Hematopoietic multipotent progenitor cell treated with erythropoietin and hydrocortisone succinate and interleukin-3 and kit ligand, for 17 days (in vitro differentiated cells): Measurements from ENCODE around the gene USP32.
"Not testable (repeated sequence)": the region's sequence is repeated elsewhere in the genome, so short reads cannot be mapped to it uniquely, and the experiment has no call there.

Experiments used
- DNase-seq: peaks from one replicate; pipeline ENCODE4 v3.0.0-alpha.2; 2015; ENCODE audit warnings: low spot score

USP32 gene, protein sequence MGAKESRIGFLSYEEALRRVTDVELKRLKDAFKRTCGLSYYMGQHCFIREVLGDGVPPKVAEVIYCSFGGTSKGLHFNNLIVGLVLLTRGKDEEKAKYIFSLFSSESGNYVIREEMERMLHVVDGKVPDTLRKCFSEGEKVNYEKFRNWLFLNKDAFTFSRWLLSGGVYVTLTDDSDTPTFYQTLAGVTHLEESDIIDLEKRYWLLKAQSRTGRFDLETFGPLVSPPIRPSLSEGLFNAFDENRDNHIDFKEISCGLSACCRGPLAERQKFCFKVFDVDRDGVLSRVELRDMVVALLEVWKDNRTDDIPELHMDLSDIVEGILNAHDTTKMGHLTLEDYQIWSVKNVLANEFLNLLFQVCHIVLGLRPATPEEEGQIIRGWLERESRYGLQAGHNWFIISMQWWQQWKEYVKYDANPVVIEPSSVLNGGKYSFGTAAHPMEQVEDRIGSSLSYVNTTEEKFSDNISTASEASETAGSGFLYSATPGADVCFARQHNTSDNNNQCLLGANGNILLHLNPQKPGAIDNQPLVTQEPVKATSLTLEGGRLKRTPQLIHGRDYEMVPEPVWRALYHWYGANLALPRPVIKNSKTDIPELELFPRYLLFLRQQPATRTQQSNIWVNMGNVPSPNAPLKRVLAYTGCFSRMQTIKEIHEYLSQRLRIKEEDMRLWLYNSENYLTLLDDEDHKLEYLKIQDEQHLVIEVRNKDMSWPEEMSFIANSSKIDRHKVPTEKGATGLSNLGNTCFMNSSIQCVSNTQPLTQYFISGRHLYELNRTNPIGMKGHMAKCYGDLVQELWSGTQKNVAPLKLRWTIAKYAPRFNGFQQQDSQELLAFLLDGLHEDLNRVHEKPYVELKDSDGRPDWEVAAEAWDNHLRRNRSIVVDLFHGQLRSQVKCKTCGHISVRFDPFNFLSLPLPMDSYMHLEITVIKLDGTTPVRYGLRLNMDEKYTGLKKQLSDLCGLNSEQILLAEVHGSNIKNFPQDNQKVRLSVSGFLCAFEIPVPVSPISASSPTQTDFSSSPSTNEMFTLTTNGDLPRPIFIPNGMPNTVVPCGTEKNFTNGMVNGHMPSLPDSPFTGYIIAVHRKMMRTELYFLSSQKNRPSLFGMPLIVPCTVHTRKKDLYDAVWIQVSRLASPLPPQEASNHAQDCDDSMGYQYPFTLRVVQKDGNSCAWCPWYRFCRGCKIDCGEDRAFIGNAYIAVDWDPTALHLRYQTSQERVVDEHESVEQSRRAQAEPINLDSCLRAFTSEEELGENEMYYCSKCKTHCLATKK (N-terminal part only)

GRCh38 chr17:60392042-60392844 lies at the start of gene USP32:
Gene USP32 (minus strand): TSS chr17:60392133. CDS start chr17:60391939, 194 bp downstream.
- DNase-seq, result peak; percentile 93

DNA sequence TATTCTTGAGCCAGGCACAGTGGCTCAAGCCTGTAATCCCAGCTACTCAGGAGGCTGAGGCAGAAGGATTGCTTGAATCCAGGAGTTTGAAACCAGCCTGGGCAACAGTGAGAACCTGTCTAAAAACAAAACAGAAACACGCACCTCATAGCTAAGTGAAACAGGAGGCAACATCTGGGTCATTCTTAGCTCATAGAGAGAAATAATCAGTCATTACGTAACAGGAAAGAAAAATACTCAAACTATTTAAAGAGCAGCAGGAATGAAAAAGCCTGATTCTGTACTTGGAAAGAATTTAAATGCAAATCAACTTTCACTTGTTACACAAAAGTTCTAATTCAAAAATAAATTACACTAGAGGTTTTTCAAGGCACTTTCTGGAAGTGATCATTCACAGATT lies 47.6 kb upstream of the USP32 start:
- DNase-seq, result no peak

GRCh38 chr17:60436676-60437075 lies 44.7 kb upstream of the USP32 start:
- DNase-seq, result no peak

GRCh38 chr17:60435244-60436167 lies 43.6 kb upstream of the USP32 start:
- peak; percentile 89 for DNase-seq

- DNase-seq, result not testable (repeated sequence)
Observed at GRCh38 chr17:60433021-60433997, 41.4 kb upstream of the USP32 start.

- not testable (repeated sequence) for DNase-seq
Observed at GRCh38 chr17:60430561-60430960, 38.6 kb upstream of the USP32 start.

- not testable (repeated sequence) for DNase-seq
Observed at GRCh38 chr17:60428491-60428890, 36.6 kb upstream of the USP32 start.

GRCh38 chr17:60426596-60426995 lies 34.7 kb upstream of the USP32 start:
- DNase-seq, result no peak

DNA sequence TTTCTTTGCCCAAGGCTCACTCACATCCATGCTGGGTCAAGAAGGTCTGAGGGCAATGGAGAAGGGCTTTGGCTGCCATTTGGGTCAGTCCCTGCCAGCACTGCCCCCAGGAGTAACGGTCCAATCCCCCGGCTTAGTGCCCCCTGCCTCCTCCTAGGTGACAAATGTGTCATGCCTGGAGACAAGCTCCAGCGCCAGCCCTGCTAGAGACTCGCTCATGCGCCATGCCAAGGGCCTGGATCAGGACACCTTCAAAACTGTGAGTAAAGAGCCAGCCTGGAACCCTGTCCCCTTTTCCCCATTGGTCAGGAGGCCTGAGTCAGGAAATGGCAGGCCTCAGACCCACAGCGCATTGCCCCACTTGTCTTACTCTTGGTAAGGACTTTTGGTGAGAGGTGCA lies 33.7 kb upstream of the USP32 start:
- DNase-seq, result no peak

DNA sequence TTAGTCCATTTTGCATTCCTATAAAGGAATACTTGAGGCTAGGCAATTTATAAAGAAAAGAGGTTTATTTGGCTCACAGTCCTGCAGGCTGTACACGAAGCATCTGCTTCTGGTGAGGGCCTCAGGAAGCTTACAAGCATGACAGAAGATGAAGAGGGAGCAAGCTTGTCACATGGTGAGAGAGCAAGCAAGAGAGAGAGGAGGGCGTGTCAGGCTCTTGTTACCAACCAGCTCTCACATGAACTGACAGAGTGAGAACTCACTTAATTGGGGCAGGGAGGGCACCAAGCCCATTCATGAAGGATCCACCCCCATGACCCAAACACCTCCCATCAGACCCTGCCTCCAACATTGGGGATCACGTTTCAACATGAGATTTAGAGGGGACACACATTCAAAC lies 31.9 kb upstream of the USP32 start:
- no peak for DNase-seq

DNA sequence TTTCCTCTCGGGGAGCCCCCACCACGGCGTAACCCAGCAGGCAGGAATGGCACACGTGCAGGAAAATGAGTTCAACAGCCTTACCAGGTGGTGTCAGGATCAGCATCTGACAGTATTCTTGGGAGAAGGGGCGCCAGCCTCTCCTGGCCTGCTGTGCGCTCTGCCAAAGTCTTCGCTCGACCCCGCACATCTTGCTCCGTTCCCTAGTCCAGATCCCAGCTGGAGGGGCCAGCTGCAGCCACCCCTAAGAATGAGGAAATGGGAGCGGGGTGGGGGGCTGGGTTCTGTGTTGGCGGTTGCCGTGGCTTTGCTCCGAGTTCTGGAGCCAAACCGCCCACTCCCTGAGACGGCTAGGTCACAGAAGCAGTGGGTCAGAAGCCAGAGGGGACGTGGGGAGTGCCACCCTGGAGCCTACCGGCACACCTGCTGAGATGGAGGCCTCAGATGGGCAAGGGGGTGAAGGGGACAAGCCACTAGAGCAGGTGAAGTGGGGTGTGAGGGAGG lies 30.3 kb upstream of the USP32 start, which contains the start of gene CHCT1:
Gene CHCT1, plus strand, starts transcription at position 328 of the 504 bp plus-strand sequence. Its CDS starts 104 bp downstream, at position 432.
- DNase-seq, result no peak

- DNase-seq, result peak; percentile 74
Observed at GRCh38 chr17:60421273-60422161, 29.6 kb upstream of the USP32 start.

GRCh38 chr17:60419875-60420274 lies 27.9 kb upstream of the USP32 start:
- not testable (repeated sequence) for DNase-seq

DNA sequence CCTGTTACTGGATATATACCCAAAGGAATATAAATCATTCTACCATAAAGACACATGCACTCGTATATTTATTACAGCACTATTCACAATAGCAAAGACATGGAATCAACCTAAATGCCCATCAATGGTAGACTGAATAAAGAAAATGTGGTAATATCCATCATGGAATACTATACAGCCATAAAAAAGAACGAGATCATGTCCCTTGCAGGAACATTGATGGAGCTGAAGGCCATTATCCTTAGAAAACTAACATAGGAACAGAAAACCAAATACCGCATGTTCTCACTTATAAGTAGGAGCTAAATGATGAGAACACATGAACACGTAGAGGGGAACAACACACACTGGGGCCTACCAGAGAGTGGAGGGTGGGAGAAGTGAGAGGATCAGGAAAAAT lies 27.1 kb upstream of the USP32 start:
- DNase-seq, result not testable (repeated sequence)

DNA sequence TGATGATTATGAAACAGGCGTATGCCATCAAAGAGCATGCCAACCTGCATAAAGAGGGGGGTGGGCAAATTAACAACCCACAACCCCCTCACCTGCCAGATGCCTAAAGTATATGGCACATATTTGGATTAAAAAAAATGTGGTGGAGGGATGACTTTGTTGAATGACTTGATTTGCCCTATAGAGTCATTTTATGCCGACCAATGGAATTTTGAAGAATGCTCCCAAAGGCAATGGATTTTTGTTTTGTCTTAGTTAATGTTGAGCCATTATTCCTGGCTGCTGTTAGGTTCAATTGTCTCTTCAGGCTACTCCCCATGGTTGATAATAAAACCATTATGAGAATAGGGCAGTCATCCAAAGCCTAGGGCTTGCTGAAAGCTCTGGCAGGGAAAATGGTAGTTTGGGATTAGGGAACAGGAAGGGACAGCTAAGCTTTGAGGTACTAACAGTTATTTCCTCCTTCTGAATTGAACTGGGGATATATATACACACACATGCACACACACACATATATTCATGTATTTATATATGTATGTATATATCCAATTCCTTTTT lies 24.5 kb upstream of the USP32 start:
- DNase-seq, result no peak

DNA sequence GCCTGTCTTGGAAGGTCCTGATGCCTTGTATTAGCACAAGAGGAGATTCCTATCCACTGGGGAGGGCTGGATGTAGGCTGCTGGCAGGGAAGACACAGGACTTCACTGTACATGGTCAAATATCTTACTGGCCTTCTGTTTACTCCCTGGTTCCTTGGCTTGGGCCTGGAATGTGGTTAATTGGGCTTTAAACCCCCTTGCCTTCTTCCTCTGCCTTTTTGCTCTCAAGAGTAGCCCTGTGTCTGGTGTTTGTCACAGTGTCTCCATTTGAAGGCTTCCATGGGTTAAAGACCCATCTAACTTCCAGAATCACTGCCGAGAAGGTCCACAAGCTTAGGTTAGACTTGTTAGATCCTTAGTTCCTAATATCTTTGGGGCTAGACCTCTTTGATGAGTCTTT lies 23.2 kb upstream of the USP32 start:
- DNase-seq, result no peak

DNA sequence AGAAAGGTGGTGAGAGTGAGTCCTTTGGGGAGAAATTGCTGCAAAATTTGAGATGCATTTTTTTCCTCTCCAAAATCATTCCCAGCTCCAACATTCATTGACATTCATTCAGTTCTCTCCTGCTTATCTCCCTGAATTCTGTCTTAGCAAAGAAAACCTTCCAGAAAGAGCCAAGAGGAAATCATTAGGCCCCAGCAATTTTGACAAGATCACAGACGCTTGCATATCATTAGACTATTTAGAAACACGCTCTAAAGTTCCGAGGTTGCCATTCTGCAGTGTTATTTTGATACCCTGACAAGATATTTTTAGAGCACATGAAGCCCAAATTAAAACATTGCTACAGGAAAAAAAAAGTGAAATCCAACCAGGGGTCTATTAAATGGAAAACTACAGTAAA lies 20.8 kb upstream of the USP32 start:
- no peak for DNase-seq
